Lung (tissue), 12 donors: ENCODE measurements around the gene PARM1. TPM values are rescaled to one million over a fixed set of nuclear protein-coding genes. Genes with fewer than 3 reads are reported as not detected.

Experiments used
- ATAC-seq: fragments of 200-7000 bp; cut with Tn5 transposase; one replicate; pipeline ENCODE4 v1.9.1; 2020; ENCODE audit warnings: moderate number of reproducible peaks; ENCODE audit not compliant: insufficient read depth, low FRiP score
- DNase-seq, 3 donors: peaks; one replicate each; pipeline ENCODE4 v3.0.0-alpha.2; 2013 to 2017
- H3K27ac ChIP-seq, 2 donors: one replicate each; pipeline ENCODE4 v1.5.1; 2013; ENCODE audit warnings: mild to moderate bottlenecking in 2 of 2, moderate library complexity in 2 of 2, control low read depth in 1 of 2, inconsistent platforms in 1 of 2, low read depth in 1 of 2, low read length in 1 of 2
- H3K27me3 ChIP-seq, 3 donors: one replicate each; pipeline ENCODE4 v1.5.1; 2013; ENCODE audit warnings: low read length in 2 of 3; ENCODE audit not compliant: control insufficient read depth in 3 of 3, insufficient read depth in 3 of 3
- H3K36me3 ChIP-seq, 4 donors: one replicate each; pipeline ENCODE4 v1.5.1; 2013; ENCODE audit warnings: low read length in 4 of 4, mild to moderate bottlenecking in 1 of 4, moderate library complexity in 1 of 4; ENCODE audit not compliant: control insufficient read depth in 4 of 4, insufficient read depth in 4 of 4
- H3K4me1 ChIP-seq, 5 donors: one replicate each; pipeline ENCODE4 v1.5.1; 2013; ENCODE audit warnings: low read length in 5 of 5, mild to moderate bottlenecking in 2 of 5, moderate library complexity in 1 of 5; ENCODE audit not compliant: control insufficient read depth in 5 of 5, insufficient read depth in 5 of 5
- H3K4me3 ChIP-seq: one replicate; pipeline ENCODE4 v1.5.1; 2013; ENCODE audit warnings: mild to moderate bottlenecking, control low read depth, moderate library complexity
- H3K9ac ChIP-seq, 2 donors: one replicate each; pipeline ENCODE4 v1.5.1; 2013; ENCODE audit warnings: low read length in 2 of 2, control low read depth in 1 of 2; ENCODE audit not compliant: insufficient read depth in 1 of 2
- H3K9me3 ChIP-seq, 4 donors: one replicate each; pipeline ENCODE4 v1.5.1; 2013; ENCODE audit warnings: low read length in 3 of 4, mild to moderate bottlenecking in 1 of 4, moderate library complexity in 1 of 4; ENCODE audit not compliant: control insufficient read depth in 4 of 4, insufficient read depth in 3 of 4
- CTCF ChIP-seq: IDR thresholded peaks from 2 replicates; pipeline ENCODE4 v1.5.1; 2012; ENCODE audit warnings: mild to moderate bottlenecking; ENCODE audit errors: control extremely low read depth, extremely low read depth
- WGBS, 2 donors: extraction: QIAGEN DNeasy Blood & Tissue Kit; methylation state at CpG; one replicate each; pipeline ENCODE4 v1.1.7; 2013; 5-methylcytosine and 5-hydroxymethylcytosine counted together
- polyA plus RNA-seq, 2 donors: library from polyadenylated mRNA; stranded (reverse); fragments of 200-250 nt; gene quantifications; one replicate each; pipeline ENCODE4 v1.2.1, GENCODE V29; 2013
- total RNA-seq, 2 donors: library from RNA; depleted of rRNA in 1 of 2; stranded (reverse); fragments of >200 nt in 1 of 2; gene quantifications; one replicate each; pipeline ENCODE4 v1.2.1, GENCODE V29; 2014 to 2021
- donor health status: control.
- donor health status: control.
- donor health status: Bipolar disorder and iron deficiency.
- donor health status: healthy.
- donor health status: DM: yes; HTN: yes; CAD: no.

The PARM1 gene
- total and polyA plus RNA-seq, 4 donors: 25.4 to 101 (median 40.5) TPM

GRCh38 chr4:75009138-75009537, 76.2 kb downstream of the PARM1 start:
- no peak overlapping the region for H3K4me3 ChIP-seq
- WGBS, 2 donors: 86 to 89% methylated on average over 1 of the region's 1 CpG
- DNase-seq (no peak), ATAC-seq (no peak)
- H3K27ac ChIP-seq: no peak overlapping the region
- peaks cover 0 to 7% (median 0%) of the 10 kb centered on the region in 5 donors for H3K4me1 ChIP-seq
- peaks cover 0 to 8% (median 0%) of the 10 kb centered on the region in 4 donors for H3K36me3 ChIP-seq
- H3K9me3 ChIP-seq: peaks cover 0 to 6% (median 0%) of the 10 kb centered on the region in 4 donors
- H3K9ac ChIP-seq: no peak overlapping the region
- no peak for TF ChIP-seq CTCF
- H3K27me3 ChIP-seq: no peaks in the 10 kb centered on the region

- ATAC-seq (no peak), DNase-seq (no peak)
- Histone ChIP-seq H3K9ac (no peak overlapping the region), H3K4me3 (no peak overlapping the region), H3K9me3 (peaks cover 0 to 4% (median 0%) of the 10 kb centered on the region in 4 donors), H3K4me1 (peaks cover 0 to 8% (median 0%) of the 10 kb centered on the region in 5 donors), H3K27ac (peak overlapping the region in 1 of 2 donors; percentile 61), H3K36me3 (peaks cover 0 to 10% (median 0%) of the 10 kb centered on the region in 4 donors), H3K27me3 (no peaks in the 10 kb centered on the region)
- 92 to 94% methylated on average over 4 of the region's 4 CpGs for WGBS, 2 donors
- no peak for TF ChIP-seq CTCF
Measured at GRCh38 chr4:75011131-75011795, 78.3 kb downstream of the PARM1 start.

- H3K4me3 ChIP-seq: no peak overlapping the region
- H3K36me3 ChIP-seq: peaks cover 0 to 10% (median 0%) of the 10 kb centered on the region in 4 donors
- WGBS, 2 donors: 71 to 81% methylated on average over 2 of the region's 2 CpGs
- H3K27ac ChIP-seq: peak overlapping the region in 1 of 2 donors; percentile 75
- peak in 1 of 3 donors; percentile 9 for DNase-seq
- no peak for TF ChIP-seq CTCF
- H3K9ac ChIP-seq: no peak overlapping the region
- no peaks in the 10 kb centered on the region for H3K27me3 ChIP-seq
- H3K4me1 ChIP-seq: peaks cover 0 to 14% (median 0%) of the 10 kb centered on the region in 5 donors
- ATAC-seq: no peak
- H3K9me3 ChIP-seq: peaks cover 0 to 2% (median 0%) of the 10 kb centered on the region in 4 donors
Measured at GRCh38 chr4:75015627-75016026, 82.7 kb downstream of the PARM1 start.
